GM19324 (cell line): ENCODE results near the gene C22orf23.

ENCODE experiments used
- ATAC-seq: cut with Tn5 transposase; IDR thresholded peaks from one replicate; pipeline ENCODE4 v1.9.1; 2021; ENCODE audit warnings: mild to moderate bottlenecking, moderate library complexity; ENCODE audit not compliant: unreplicated experiment, low FRiP score

C22orf23 gene

GRCh38 chr22:37929390-37929789 lies 24.0 kb downstream of the C22orf23 start:
- ATAC-seq, result no peak

GRCh38 chr22:37927637-37927936 lies 25.8 kb downstream of the C22orf23 start:
- ATAC-seq, result no peak

- ATAC-seq, result no peak
Observed at GRCh38 chr22:37926771-37927636, 26.4 kb downstream of the C22orf23 start.

GRCh38 chr22:37926358-37926757 lies 27.0 kb downstream of the C22orf23 start:
- ATAC-seq, result no peak

GRCh38 chr22:37925767-37926166 lies 27.6 kb downstream of the C22orf23 start:
- no peak for ATAC-seq

- ATAC-seq, result no peak
Observed at GRCh38 chr22:37925330-37925729, 28.1 kb downstream of the C22orf23 start.

- no peak for ATAC-seq
Observed at GRCh38 chr22:37924386-37925065, 28.9 kb downstream of the C22orf23 start.

- ATAC-seq, result no peak
Observed at GRCh38 chr22:37923927-37924326, 29.5 kb downstream of the C22orf23 start.

GRCh38 chr22:37922191-37922590 lies 31.2 kb downstream of the C22orf23 start:
- ATAC-seq, result no peak

GRCh38 chr22:37920126-37920525 lies 33.3 kb downstream of the C22orf23 start:
- no peak for ATAC-seq

GRCh38 chr22:37918580-37919270 lies 34.7 kb downstream of the C22orf23 start:
- no peak for ATAC-seq

GRCh38 chr22:37917874-37918548 lies 35.4 kb downstream of the C22orf23 start:
- no peak for ATAC-seq

- no peak for ATAC-seq
Observed at GRCh38 chr22:37916311-37916710, 37.1 kb downstream of the C22orf23 start.

GRCh38 chr22:37913233-37913721 lies 40.1 kb downstream of the C22orf23 start:
- no peak for ATAC-seq

- ATAC-seq, result no peak
Observed at GRCh38 chr22:37912171-37912570, 41.2 kb downstream of the C22orf23 start.

GRCh38 chr22:37911697-37912096 lies 41.7 kb downstream of the C22orf23 start:
- ATAC-seq, result no peak

GRCh38 chr22:37910890-37911672 lies 42.3 kb downstream of the C22orf23 start:
- ATAC-seq, result no peak

- ATAC-seq, result no peak
Observed at GRCh38 chr22:37909766-37910165, 43.6 kb downstream of the C22orf23 start.

- ATAC-seq, result no peak
Observed at GRCh38 chr22:37907036-37907954, 46.1 kb downstream of the C22orf23 start.
